GM18861 (cell line): ENCODE data around the gene ABCC9.
"Not testable (repeated sequence)": the region's sequence is repeated elsewhere in the genome, so short reads cannot be mapped to it uniquely, and the experiment has no call there.

ENCODE experiments used
- ATAC-seq: cut with Tn5 transposase; IDR thresholded peaks from one replicate; pipeline ENCODE4 v1.9.1; 2021; ENCODE audit not compliant: unreplicated experiment

ABCC9 gene

GRCh38 chr12:21819236-21819635, 122.0 kb downstream of the ABCC9 start:
- no peak for ATAC-seq

GRCh38 chr12:21818627-21819026, 122.6 kb downstream of the ABCC9 start:
- ATAC-seq = no peak

GRCh38 chr12:21815306-21816062, 125.7 kb downstream of the ABCC9 start:
- no peak for ATAC-seq

- ATAC-seq = no peak
These were observed 126.4 kb downstream of the ABCC9 start for GRCh38 chr12:21814814-21815213.

- no peak for ATAC-seq
These were observed 126.9 kb downstream of the ABCC9 start for GRCh38 chr12:21814327-21814726.

GRCh38 chr12:21813751-21814150, 127.5 kb downstream of the ABCC9 start:
- ATAC-seq = no peak

GRCh38 chr12:21813125-21813524, 128.1 kb downstream of the ABCC9 start:
- ATAC-seq = no peak

- not testable (repeated sequence) for ATAC-seq
These were observed 128.9 kb downstream of the ABCC9 start for GRCh38 chr12:21812340-21812739.

- no peak for ATAC-seq
These were observed 132.1 kb downstream of the ABCC9 start for GRCh38 chr12:21809100-21809499.

GRCh38 chr12:21806255-21806654, 135.0 kb downstream of the ABCC9 start:
- ATAC-seq = no peak

- no peak for ATAC-seq
These were observed 139.5 kb downstream of the ABCC9 start for GRCh38 chr12:21801522-21802288.

- ATAC-seq = no peak
These were observed 141.2 kb downstream of the ABCC9 start for GRCh38 chr12:21800011-21800410.

GRCh38 chr12:21797539-21797938, 143.7 kb downstream of the ABCC9 start:
- no peak for ATAC-seq

- ATAC-seq = no peak
These were observed 145.4 kb downstream of the ABCC9 start for GRCh38 chr12:21795648-21796328.

GRCh38 chr12:21794807-21795595, 146.2 kb downstream of the ABCC9 start:
- ATAC-seq = not testable (repeated sequence)

GRCh38 chr12:21789687-21790086, 151.5 kb downstream of the ABCC9 start:
- not testable (repeated sequence) for ATAC-seq

- no peak for ATAC-seq
These were observed 152.9 kb downstream of the ABCC9 start for GRCh38 chr12:21788089-21788983.

GRCh38 chr12:21786041-21786531, 155.1 kb downstream of the ABCC9 start:
- no peak for ATAC-seq

- not testable (repeated sequence) for ATAC-seq
These were observed 158.5 kb downstream of the ABCC9 start for GRCh38 chr12:21782723-21783122.

GRCh38 chr12:21780786-21781185, 160.4 kb downstream of the ABCC9 start:
- ATAC-seq = no peak
